HepG2 (cell line): ENCODE measurements around the gene MC4R. TPM values are rescaled to one million over a fixed set of nuclear protein-coding genes. Genes with fewer than 3 reads are reported as not detected.

Experiments used
- ATAC-seq: fragments of 200-7000 bp; cut with Tn5 transposase; 3 replicates; pipeline ENCODE4 v1.9.1; 2020; ENCODE audit warnings: mild to moderate bottlenecking, moderate library complexity
- BruUV-seq: library from RNA; stranded (reverse); fragments of 400-500 nt; replicated peaks from 2 replicates; lab custom pipeline; 2021; lab: Mats Ljungman, UMichigan
- CTCF ChIA-PET: fragments of 300-600 bp; formaldehyde crosslinking; extraction: SDS; loops from one replicate; lab custom pipeline; 2021; ENCODE audit warnings: low total read pairs, inconsistent platforms, low intra/inter-chr PET ratio; lab: Yijun Ruan, JAX
- POLR2A ChIA-PET: fragments of 350-600 bp; sonication (Branson Sonifier 250); formaldehyde crosslinking; loops from one replicate; lab custom pipeline; 2020; ENCODE audit warnings: antibody characterized with exemption, inconsistent platforms; lab: Yijun Ruan, JAX
- DNase-seq: peaks from one replicate; pipeline ENCODE4 v3.0.0-alpha.2; 2015; ENCODE audit warnings: low spot score
- FAIRE-seq: peaks from 3 replicates; lab custom pipeline; 2011; peaks lifted over from hg19 to GRCh38; lab: Jason Lieb, UNC
- H2AFZ ChIP-seq: one replicate; pipeline ENCODE4 v1.6.1; 2011; ENCODE audit warnings: low read length, inconsistent platforms
- H3K27ac ChIP-seq: fragments of 300-600 bp; 3 replicates; pipeline ENCODE4 v1.8.0; 2011; ENCODE audit warnings: mixed run types, mild to moderate bottlenecking, mixed read lengths, low read length, inconsistent platforms; ENCODE audit not compliant: insufficient read depth; ENCODE audit errors: extremely low read length
- H3K27me3 ChIP-seq, 2 experiments: fragments of 200-600 bp in 1 of 2; 2 replicates in 1 of 2; 3 replicates in 1 of 2; pipeline versions ENCODE4 v1.6.0 to v1.8.0; 2011; ENCODE audit warnings: low read length in 2 of 2, mild to moderate bottlenecking in 2 of 2, moderate library complexity in 2 of 2, inconsistent platforms in 1 of 2; ENCODE audit not compliant: insufficient read depth in 2 of 2, control insufficient read depth in 1 of 2
- H3K36me3 ChIP-seq, 2 experiments: fragments of 200-600 bp in 1 of 2; replicated peaks in 1 of 2; 2 replicates in 1 of 2; 3 replicates in 1 of 2; pipeline versions ENCODE4 v1.5.1 to v1.8.0; 2011; ENCODE audit warnings: low read length in 2 of 2, inconsistent platforms in 1 of 2; ENCODE audit not compliant: insufficient read depth in 2 of 2, control insufficient read depth in 1 of 2
- H3K4me1 ChIP-seq: 2 replicates; pipeline ENCODE4 v1.5.1; 2012; ENCODE audit warnings: low read length, inconsistent platforms; ENCODE audit not compliant: insufficient read depth
- H3K4me2 ChIP-seq: 2 replicates; pipeline ENCODE4 v1.6.0; 2011; ENCODE audit warnings: low read depth, low read length, inconsistent platforms
- H3K4me3 ChIP-seq, 3 experiments: fragments of 200-600 bp in 1 of 3; sonication (generic), shearing (Covaris generic) in 1 of 3; replicated peaks in 1 of 3; 2 replicates each; pipeline ENCODE4 v1.5.1; 2011 to 2016; ENCODE audit warnings: low read length in 3 of 3, inconsistent platforms in 2 of 3, low read depth in 2 of 3, mild to moderate bottlenecking in 2 of 3, control low read depth in 1 of 3, mixed read lengths in 1 of 3; ENCODE audit not compliant: insufficient read depth in 1 of 3
- H3K79me2 ChIP-seq: one replicate; pipeline ENCODE4 v1.6.1; 2011; ENCODE audit warnings: low read length, inconsistent platforms; ENCODE audit not compliant: insufficient read depth
- H3K9ac ChIP-seq: 2 replicates; pipeline ENCODE4 v1.6.0; 2011; ENCODE audit warnings: mild to moderate bottlenecking, low read depth, low read length, inconsistent platforms; ENCODE audit not compliant: insufficient read depth
- H3K9me3 ChIP-seq: 2 replicates; pipeline ENCODE4 v1.5.1; 2012; ENCODE audit warnings: mild to moderate bottlenecking, low read length
- H4K20me1 ChIP-seq: 2 replicates; pipeline ENCODE4 v1.6.0; 2011; ENCODE audit warnings: inconsistent platforms, mild to moderate bottlenecking, low read length, moderate library complexity; ENCODE audit not compliant: insufficient read depth
- ATF7 ChIP-seq, 2 experiments: fragments of 450-650 bp in 1 of 2; sonication (generic) in 1 of 2; formaldehyde crosslinking in 1 of 2; IDR thresholded peaks; 2 replicates each; pipeline versions ENCODE4 v1.4.0 to v1.6.1; 2016 to 2020; ENCODE audit warnings: antibody characterized with exemption in 1 of 2, mild to moderate bottlenecking in 1 of 2, missing genetic modification reagents in 1 of 2
- CAMTA2 ChIP-seq: sonication (generic); formaldehyde crosslinking; IDR thresholded peaks from 2 replicates; pipeline ENCODE4 v1.4.0; 2020; ENCODE audit warnings: mild to moderate bottlenecking, missing genetic modification reagents, borderline replicate concordance
- CEBPB ChIP-seq: IDR thresholded peaks from 2 replicates; pipeline ENCODE4 v1.6.1; 2011; ENCODE audit warnings: low read depth, low read length, improper control_type of control experiment, borderline replicate concordance
- CHD4 ChIP-seq: fragments of 200-600 bp; sonication (generic); IDR thresholded peaks from 2 replicates; pipeline ENCODE4 v1.7.0; 2017; ENCODE audit warnings: mild to moderate bottlenecking, low read length, borderline replicate concordance
- GZF1 ChIP-seq: sonication (generic); formaldehyde crosslinking; IDR thresholded peaks from 2 replicates; pipeline ENCODE4 v1.5.1; 2020; ENCODE audit warnings: mild to moderate bottlenecking, missing genetic modification reagents
- IRX3 ChIP-seq: sonication (generic); formaldehyde crosslinking; IDR thresholded peaks from 2 replicates; pipeline ENCODE4 v1.8.1; 2023; ENCODE audit warnings: mild to moderate bottlenecking, low read depth, missing genetic modification reagents, borderline replicate concordance
- REPIN1 ChIP-seq: sonication (generic); formaldehyde crosslinking; IDR thresholded peaks from 2 replicates; pipeline ENCODE4 v1.8.0; 2022; ENCODE audit warnings: missing genetic modification reagents, low read depth, mild to moderate bottlenecking, borderline replicate concordance
- SOX6 ChIP-seq, 2 experiments: fragments of 450-650 bp in 1 of 2; sonication (generic) in 1 of 2; formaldehyde crosslinking in 1 of 2; IDR thresholded peaks; 2 replicates each; pipeline versions ENCODE4 v1.4.0 to v1.6.1; 2017 to 2020; ENCODE audit warnings: antibody characterized with exemption in 1 of 2, mild to moderate bottlenecking in 1 of 2, missing genetic modification reagents in 1 of 2
- ZNF207 ChIP-seq: fragments of 450-650 bp; IDR thresholded peaks from 2 replicates; pipeline ENCODE4 v1.6.1; 2016; ENCODE audit warnings: antibody characterized with exemption, borderline replicate concordance
- ZNF329 ChIP-seq: sonication (generic); formaldehyde crosslinking; IDR thresholded peaks from 2 replicates; pipeline ENCODE4 v1.9.0; 2021; ENCODE audit warnings: low read depth, mild to moderate bottlenecking, missing genetic modification reagents
- ZNF746 ChIP-seq: sonication (generic); formaldehyde crosslinking; IDR thresholded peaks from 2 replicates; pipeline ENCODE4 v1.8.0; 2022; ENCODE audit warnings: mild to moderate bottlenecking, missing genetic modification reagents
- ZNF841 ChIP-seq: sonication (generic); formaldehyde crosslinking; IDR thresholded peaks from 2 replicates; pipeline ENCODE4 v1.8.1; 2023; ENCODE audit warnings: missing genetic modification reagents, borderline replicate concordance
- ZNF883 ChIP-seq: sonication (generic); formaldehyde crosslinking; IDR thresholded peaks from 2 replicates; pipeline ENCODE4 v1.5.1; 2020; ENCODE audit warnings: mild to moderate bottlenecking, missing genetic modification reagents; ENCODE audit errors: not compliant biosample characterization
- WGBS: methylation state at CpG from one replicate; pipeline ENCODE4 v1.1.6; 2017; ENCODE audit warnings: low lambda C conversion rate; 5-methylcytosine and 5-hydroxymethylcytosine counted together
- in situ Hi-C: cut with HindIII; loops from 2 replicates; pipeline ENCODE4 v1.10.0; 2017; ENCODE audit warnings: low pct_unique_long_range_greater_than_20kb; ENCODE audit not compliant: extremely low pct_ligation_motif_present
- intact Hi-C: fragments of 100-400 bp; cut with micrococcal nuclease; formaldehyde crosslinking; loops from one replicate; pipeline ENCODE4 v1.10.0; 2022; ENCODE audit not compliant: unreplicated experiment
- polyA plus RNA-seq, 8 experiments: library from polyadenylated mRNA; depleted of rRNA in 3 of 8; stranded (reverse) in 7 of 8; unstranded in 1 of 8; fragments of >200 nt; fragmentation: Illumina TruSeq in 4 of 8; extraction: Trizol in 4 of 8; gene quantifications; 2 replicates each; pipeline versions ENCODE4 v1.2.1 to v1.2.3, GENCODE V29; 2011 to 2016; ENCODE audit warnings: low read depth in 4 of 8, missing spikeins in 1 of 8, mixed read lengths in 1 of 8; ENCODE audit not compliant: insufficient read depth in 1 of 8
- total RNA-seq, 5 experiments: library from RNA; depleted of rRNA; stranded (reverse); fragments of >200 nt; fragmentation: Illumina TruSeq; extraction: Trizol; gene quantifications; 2 replicates each; pipeline ENCODE4 v1.2.3, GENCODE V29; 2016; ENCODE audit warnings: low read depth in 1 of 5
- TF ChIP-seq, protein P1 (sequence below): sonication (generic); formaldehyde crosslinking; IDR thresholded peaks from 2 replicates; pipeline ENCODE4 v1.5.1; 2020; ENCODE audit warnings: missing genetic modification reagents, mild to moderate bottlenecking, borderline replicate concordance
- TF ChIP-seq, protein P2 (sequence below): sonication (generic); formaldehyde crosslinking; IDR thresholded peaks from 2 replicates; pipeline ENCODE4 v1.5.0; 2020; ENCODE audit warnings: mild to moderate bottlenecking, missing genetic modification reagents
- TF ChIP-seq, protein P3 (sequence below): sonication (generic); formaldehyde crosslinking; IDR thresholded peaks from 2 replicates; pipeline ENCODE4 v1.4.0; 2020; ENCODE audit warnings: mild to moderate bottlenecking, missing genetic modification reagents

Gene MC4R
- total and polyA plus RNA-seq, 2 of the 13 experiments (the other 11 are each of a cell fraction or from before 2014, with no cell fraction given), result not detected

DNA sequence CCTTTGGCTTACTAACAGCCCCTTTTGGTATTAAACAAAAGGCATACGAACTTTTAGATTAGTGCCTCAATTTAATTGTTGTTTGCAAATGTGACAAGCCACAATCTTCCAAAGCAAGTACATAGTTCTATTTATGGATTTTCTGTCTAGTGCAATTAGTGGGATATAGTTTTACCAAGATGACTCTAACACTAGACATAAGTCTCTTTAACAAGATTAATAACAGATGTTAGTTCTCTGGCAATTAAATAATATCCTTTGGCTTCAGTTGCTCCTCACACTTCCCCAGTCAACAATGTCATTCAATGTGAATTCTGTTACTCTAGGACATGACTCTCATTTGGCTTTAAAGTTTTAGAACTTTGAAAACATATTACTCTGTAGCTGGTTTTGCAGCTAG lies 16.7 kb upstream of the MC4R start:
- Histone ChIP-seq H3K27ac (no peak overlapping the region), H3K9me3 (no peaks in the 10 kb centered on the region), H3K4me2 (no peak overlapping the region), H4K20me1 (no peaks in the 10 kb centered on the region), H3K9ac (no peak overlapping the region), H3K4me1 (no peaks in the 10 kb centered on the region), H3K27me3 (no peaks in the 10 kb centered on the region), H3K4me3 (no peak overlapping the region), H2AFZ (no peak overlapping the region), H3K36me3 (no peaks in the 10 kb centered on the region), H3K79me2 (no peaks in the 10 kb centered on the region)
- no peak for FAIRE-seq
- no TSS peak for BruUV-seq
- CTCF ChIA-PET, result no interaction called here
- ATAC-seq, result no peak
- in situ Hi-C loops (no loop called here), intact Hi-C loops (no loop called here)
- WGBS, result 0% methylated on average over 1 of the region's 1 CpG
- TF ChIP-seq ZNF841 (CRISPR knock-in tag), result no peak
- no peak for TF ChIP-seq ZNF883 (CRISPR knock-in tag)
- no peak for TF ChIP-seq CAMTA2 (CRISPR knock-in tag)
- no peak for TF ChIP-seq CHD4
- TF ChIP-seq ZNF746 (CRISPR knock-in tag), result no peak
- no peak for TF ChIP-seq GZF1 (CRISPR knock-in tag)
- TF ChIP-seq REPIN1 (CRISPR knock-in tag), result no peak
- no peak for TF ChIP-seq ATF7 (IDR thresholded peaks at IDR 0.05)
- no peak for TF ChIP-seq ATF7 (CRISPR knock-in tag; IDR thresholded peaks at IDR 0.05)
- TF ChIP-seq ZNF329, result no peak
- TF ChIP-seq ZNF207, result no peak
- DNase-seq, result no peak
- POLR2A ChIA-PET, result no interaction called here

DNA sequence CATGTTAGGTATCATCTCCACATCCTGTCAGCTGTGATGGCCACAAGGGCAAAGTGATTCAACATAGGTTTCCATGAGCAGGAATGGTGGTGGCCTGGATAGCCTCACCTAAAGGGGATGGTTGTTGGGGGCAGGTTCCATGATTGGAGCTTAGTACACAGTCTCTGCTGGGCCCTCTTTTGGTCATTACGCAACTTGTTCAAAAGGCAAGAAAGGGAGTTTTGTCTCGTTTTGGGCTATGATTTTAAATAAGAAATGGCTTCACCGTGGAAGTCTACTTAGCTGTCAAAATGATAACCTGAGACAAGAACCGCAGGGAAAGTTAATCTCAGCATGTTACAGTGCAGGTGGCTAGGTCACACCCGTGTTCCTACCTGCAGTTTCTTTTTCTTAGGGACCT lies 13.1 kb upstream of the MC4R start:
- Histone ChIP-seq H3K27ac (no peak overlapping the region), H3K27me3 (no peaks in the 10 kb centered on the region), H3K4me1 (no peaks in the 10 kb centered on the region), H3K4me2 (no peak overlapping the region), H3K79me2 (no peaks in the 10 kb centered on the region), H3K9ac (no peak overlapping the region), H3K4me3 (no peak overlapping the region), H3K36me3 (no peaks in the 10 kb centered on the region), H3K9me3 (no peaks in the 10 kb centered on the region), H4K20me1 (no peaks in the 10 kb centered on the region), H2AFZ (no peak overlapping the region)
- FAIRE-seq (no peak), ATAC-seq (no peak), DNase-seq (no peak)
- intact Hi-C loops (no loop called here), in situ Hi-C loops (no loop called here)
- BruUV-seq, result no TSS peak
- 12% methylated on average over 5 of the region's 5 CpGs for WGBS
- CTCF ChIA-PET, result no interaction called here
- TF ChIP-seq, protein P1, sequence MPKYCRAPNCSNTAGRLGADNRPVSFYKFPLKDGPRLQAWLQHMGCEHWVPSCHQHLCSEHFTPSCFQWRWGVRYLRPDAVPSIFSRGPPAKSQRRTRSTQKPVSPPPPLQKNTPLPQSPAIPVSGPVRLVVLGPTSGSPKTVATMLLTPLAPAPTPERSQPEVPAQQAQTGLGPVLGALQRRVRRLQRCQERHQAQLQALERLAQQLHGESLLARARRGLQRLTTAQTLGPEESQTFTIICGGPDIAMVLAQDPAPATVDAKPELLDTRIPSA (CRISPR knock-in tag), result no peak
- TF ChIP-seq, protein P2, sequence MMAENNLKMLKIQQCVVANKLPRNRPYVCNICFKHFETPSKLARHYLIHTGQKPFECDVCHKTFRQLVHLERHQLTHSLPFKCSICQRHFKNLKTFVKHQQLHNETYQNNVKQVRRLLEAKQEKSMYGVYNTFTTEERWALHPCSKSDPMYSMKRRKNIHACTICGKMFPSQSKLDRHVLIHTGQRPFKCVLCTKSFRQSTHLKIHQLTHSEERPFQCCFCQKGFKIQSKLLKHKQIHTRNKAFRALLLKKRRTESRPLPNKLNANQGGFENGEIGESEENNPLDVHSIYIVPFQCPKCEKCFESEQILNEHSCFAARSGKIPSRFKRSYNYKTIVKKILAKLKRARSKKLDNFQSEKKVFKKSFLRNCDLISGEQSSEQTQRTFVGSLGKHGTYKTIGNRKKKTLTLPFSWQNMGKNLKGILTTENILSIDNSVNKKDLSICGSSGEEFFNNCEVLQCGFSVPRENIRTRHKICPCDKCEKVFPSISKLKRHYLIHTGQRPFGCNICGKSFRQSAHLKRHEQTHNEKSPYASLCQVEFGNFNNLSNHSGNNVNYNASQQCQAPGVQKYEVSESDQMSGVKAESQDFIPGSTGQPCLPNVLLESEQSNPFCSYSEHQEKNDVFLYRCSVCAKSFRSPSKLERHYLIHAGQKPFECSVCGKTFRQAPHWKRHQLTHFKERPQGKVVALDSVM (CRISPR knock-in tag), result no peak
- TF ChIP-seq, protein P3, sequence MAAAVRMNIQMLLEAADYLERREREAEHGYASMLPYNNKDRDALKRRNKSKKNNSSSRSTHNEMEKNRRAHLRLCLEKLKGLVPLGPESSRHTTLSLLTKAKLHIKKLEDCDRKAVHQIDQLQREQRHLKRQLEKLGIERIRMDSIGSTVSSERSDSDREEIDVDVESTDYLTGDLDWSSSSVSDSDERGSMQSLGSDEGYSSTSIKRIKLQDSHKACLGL (CRISPR knock-in tag), result no peak
- TF ChIP-seq SOX6 (IDR thresholded peaks at IDR 0.05) (no peak), SOX6 (CRISPR knock-in tag; IDR thresholded peaks at IDR 0.05) (no peak), CEBPB (peak; percentile 32; the same call in 1 of the 2 replicates), IRX3 (no peak)
- POLR2A ChIA-PET, result no interaction called here
